ENCODE results near the gene MIDN.

The MIDN gene

GRCh38 chr19:1258707-1259205, 10.4 kb downstream of the MIDN start:
- DNase-seq (ENCODE audit: low read depth in 2 of 2): no peak

- DNase-seq (ENCODE audit: low read depth in 2 of 2): no peak
These were observed 11.0 kb downstream of the MIDN start for GRCh38 chr19:1259206-1259875.

- DNase-seq (ENCODE audit: low read depth in 2 of 2): no peak
These were observed 11.7 kb downstream of the MIDN start for GRCh38 chr19:1259876-1260748.

GRCh38 chr19:1260749-1261537, 12.6 kb downstream of the MIDN start:
- DNase-seq (ENCODE audit: low read depth in 2 of 2): peak; percentile 95 to 96

- DNase-seq (ENCODE audit: low read depth in 2 of 2): no peak
These were observed 13.1 kb downstream of the MIDN start for GRCh38 chr19:1261538-1261797.

- DNase-seq (ENCODE audit: low read depth in 2 of 2): no peak
These were observed 13.6 kb downstream of the MIDN start for GRCh38 chr19:1261798-1262622.

- no peak for DNase-seq (ENCODE audit: low read depth in 2 of 2)
These were observed 14.3 kb downstream of the MIDN start for GRCh38 chr19:1262623-1263123.

- DNase-seq (ENCODE audit: low read depth in 2 of 2): no peak
These were observed 14.8 kb downstream of the MIDN start for GRCh38 chr19:1263188-1263587.

- DNase-seq (ENCODE audit: low read depth in 2 of 2): no peak
These were observed 16.6 kb downstream of the MIDN start for GRCh38 chr19:1264801-1265614.

- DNase-seq (ENCODE audit: low read depth in 2 of 2): no peak
These were observed 17.3 kb downstream of the MIDN start for GRCh38 chr19:1265615-1266128.

GRCh38 chr19:1266129-1266915, 17.9 kb downstream of the MIDN start:
- DNase-seq (ENCODE audit: low read depth in 2 of 2): peak in 1 of 2 donors; percentile 69

GRCh38 chr19:1266916-1267476, 18.6 kb downstream of the MIDN start:
- DNase-seq (ENCODE audit: low read depth in 2 of 2): no peak

- no peak for DNase-seq (ENCODE audit: low read depth in 2 of 2)
These were observed 19.3 kb downstream of the MIDN start for GRCh38 chr19:1267477-1268225.

- DNase-seq (ENCODE audit: low read depth in 2 of 2): no peak
These were observed 20.1 kb downstream of the MIDN start for GRCh38 chr19:1268226-1269064.

GRCh38 chr19:1269065-1269477, 20.7 kb downstream of the MIDN start, which contains the start of gene CIRBP:
Gene CIRBP (plus strand): TSS chr19:1269332. CDS start chr19:1270934, 1,602 bp downstream.
- DNase-seq (ENCODE audit: low read depth in 2 of 2): peak; percentile 98 to 99

GRCh38 chr19:1269478-1270212, 21.3 kb downstream of the MIDN start:
- DNase-seq (ENCODE audit: low read depth in 2 of 2): peak in 1 of 2 donors; percentile 71

Data from stimulated activated CD8-positive, alpha-beta memory T cell treated with anti-CD3 and anti-CD28 coated beads, Interleukin-7, amount 100 ng/mL, for 1 hour (primary cell).